Mesothelial cell of epicardium (in vitro differentiated cells): ENCODE measurements around the gene POU3F2. TPM values are rescaled to one million over a fixed set of nuclear protein-coding genes. Genes with fewer than 3 reads are reported as not detected.
A peak's percentile ranks its signal among the peaks of the same experiment; 100 is the strongest.

Source experiments
- DNase-seq, 2 experiments: peaks; one replicate each; pipeline ENCODE4 v3.0.0; 2021; ENCODE audit warnings: low spot score in 2 of 2; ENCODE audit not compliant: unreplicated experiment in 2 of 2
- H3K27ac Mint-ChIP-seq: 2 replicates; pipeline ENCODE4 v1.8.0; 2021; ENCODE audit warnings: mixed read lengths
- H3K27me3 Mint-ChIP-seq: 2 replicates; pipeline ENCODE4 v1.8.0; 2021; ENCODE audit warnings: low read depth, mixed read lengths
- H3K36me3 Mint-ChIP-seq: 2 replicates; pipeline ENCODE4 v1.8.0; 2021; ENCODE audit warnings: mixed read lengths
- H3K4me1 Mint-ChIP-seq: 2 replicates; pipeline ENCODE4 v1.8.0; 2021; ENCODE audit warnings: mixed read lengths
- H3K4me3 Mint-ChIP-seq: 2 replicates; pipeline ENCODE4 v1.8.0; 2021; ENCODE audit warnings: mild to moderate bottlenecking, moderate library complexity, mixed read lengths
- H3K9me3 Mint-ChIP-seq: 2 replicates; pipeline ENCODE4 v1.8.0; 2021; ENCODE audit warnings: mixed read lengths
- total RNA-seq: library from RNA; stranded (reverse); gene quantifications from 3 replicates; pipeline ENCODE4 v1.2.1, GENCODE V29; 2021
- TF ChIP-seq, protein P1 (sequence below): fragments of 200-600 bp; sonication (generic); IDR thresholded peaks from one replicate; pipeline ENCODE4 v1.5.0; 2021; ENCODE audit warnings: antibody characterized with exemption; ENCODE audit not compliant: unreplicated experiment

Gene POU3F2
- total RNA-seq, 1 donor from 2014 or later, result not detected

DNA sequence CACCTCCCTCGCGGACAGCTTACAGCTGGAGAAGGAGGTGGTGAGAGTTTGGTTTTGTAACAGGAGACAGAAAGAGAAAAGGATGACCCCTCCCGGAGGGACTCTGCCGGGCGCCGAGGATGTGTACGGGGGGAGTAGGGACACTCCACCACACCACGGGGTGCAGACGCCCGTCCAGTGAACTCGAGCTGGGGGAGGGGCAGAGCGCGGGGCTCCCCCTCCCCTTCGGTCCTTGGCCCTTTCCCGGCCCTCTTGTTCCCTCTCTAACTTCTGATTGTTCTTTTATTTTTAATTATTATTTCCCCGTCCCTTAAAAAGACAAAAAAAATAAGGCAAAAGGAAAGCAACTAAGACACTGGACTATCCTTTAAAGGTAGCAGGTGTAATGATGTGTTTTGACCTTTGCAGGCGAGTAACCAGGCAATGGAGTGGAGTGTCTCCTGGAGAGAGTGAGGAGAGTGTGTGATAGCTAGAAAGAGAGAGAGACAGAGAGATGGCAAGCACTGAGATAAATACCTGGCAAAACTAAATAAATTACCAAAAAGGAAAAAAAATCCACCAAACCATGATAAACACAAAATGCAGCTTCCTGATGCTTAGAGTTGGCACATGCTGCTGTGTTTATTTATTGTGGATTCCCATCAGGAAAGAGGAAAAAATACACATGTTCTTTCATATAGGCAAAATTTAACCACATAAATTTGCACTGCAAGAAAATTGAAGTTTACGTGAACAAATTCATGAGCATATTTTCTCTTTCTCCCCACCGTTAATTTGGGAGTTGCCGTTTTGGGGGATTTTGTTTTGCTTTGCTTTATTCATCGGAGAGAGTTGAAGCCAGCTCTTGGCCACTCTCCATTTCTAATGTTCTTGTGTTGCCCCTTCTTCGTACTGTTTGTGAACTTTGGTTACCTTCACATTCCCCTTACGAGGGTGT, 1.9 kb downstream of the POU3F2 start:
- Mint-ChIP-seq H3K27ac (no peak overlapping the region), H3K27me3 (peaks cover 97% of the 10 kb centered on the region)
- DNase-seq, result no peak

DNA sequence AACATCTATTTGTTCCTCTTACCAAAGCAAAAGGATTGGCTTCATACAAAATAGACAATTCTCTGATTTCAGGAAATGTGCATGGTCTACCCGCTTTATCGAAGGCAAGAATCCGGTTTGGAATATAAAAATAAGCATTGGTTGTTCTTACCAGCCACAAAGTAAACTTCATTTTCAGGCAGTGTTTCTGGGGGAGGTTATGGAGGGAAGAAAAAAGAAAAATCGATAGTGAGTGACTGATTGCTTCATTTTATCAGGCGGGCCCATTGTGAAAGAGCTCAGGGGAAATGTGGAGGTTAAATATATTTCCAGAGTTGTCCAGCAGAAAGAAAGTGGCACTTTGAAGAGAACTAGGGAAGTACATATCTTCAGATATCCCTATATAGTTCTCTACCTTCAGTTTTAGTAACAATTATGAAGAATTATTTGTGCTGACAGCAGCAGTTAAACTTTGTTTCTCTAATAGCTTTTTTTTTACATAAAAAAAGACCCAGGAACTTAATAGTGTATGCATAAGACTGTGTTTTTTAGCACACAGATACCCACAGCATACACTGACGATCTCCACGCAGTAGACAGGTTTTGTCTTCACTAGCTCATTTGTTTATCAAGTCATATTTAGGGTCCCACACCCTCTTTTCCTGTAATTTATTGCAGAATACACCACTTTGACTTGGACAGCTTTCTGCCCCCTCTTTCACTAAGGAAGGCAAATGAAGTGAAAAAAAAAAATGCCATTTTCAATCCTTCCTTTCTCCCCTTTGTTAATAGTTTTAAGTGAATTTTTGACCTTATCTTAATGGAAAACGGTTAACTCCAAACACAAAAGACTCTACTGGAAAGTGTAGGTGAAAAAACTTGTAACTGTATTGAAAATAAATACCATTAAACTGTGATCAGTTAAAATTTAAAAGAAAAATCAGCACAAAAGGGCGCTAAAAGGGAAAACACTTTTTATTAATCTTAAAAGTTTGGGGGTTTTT, 2.9 kb downstream of the POU3F2 start:
- DNase-seq, result no peak
- no peaks in the 10 kb centered on the region for H3K36me3 Mint-ChIP-seq
- H3K4me1 Mint-ChIP-seq, result peaks cover 26% of the 10 kb centered on the region

More for the DNA sequence above, 1.9 kb downstream of the POU3F2 start:
- Mint-ChIP-seq H3K4me1 (peaks cover 33% of the 10 kb centered on the region), H3K9me3 (no peaks in the 10 kb centered on the region), H3K4me3 (peak overlapping the region; percentile 7), H3K36me3 (no peaks in the 10 kb centered on the region)
- TF ChIP-seq, protein P1, sequence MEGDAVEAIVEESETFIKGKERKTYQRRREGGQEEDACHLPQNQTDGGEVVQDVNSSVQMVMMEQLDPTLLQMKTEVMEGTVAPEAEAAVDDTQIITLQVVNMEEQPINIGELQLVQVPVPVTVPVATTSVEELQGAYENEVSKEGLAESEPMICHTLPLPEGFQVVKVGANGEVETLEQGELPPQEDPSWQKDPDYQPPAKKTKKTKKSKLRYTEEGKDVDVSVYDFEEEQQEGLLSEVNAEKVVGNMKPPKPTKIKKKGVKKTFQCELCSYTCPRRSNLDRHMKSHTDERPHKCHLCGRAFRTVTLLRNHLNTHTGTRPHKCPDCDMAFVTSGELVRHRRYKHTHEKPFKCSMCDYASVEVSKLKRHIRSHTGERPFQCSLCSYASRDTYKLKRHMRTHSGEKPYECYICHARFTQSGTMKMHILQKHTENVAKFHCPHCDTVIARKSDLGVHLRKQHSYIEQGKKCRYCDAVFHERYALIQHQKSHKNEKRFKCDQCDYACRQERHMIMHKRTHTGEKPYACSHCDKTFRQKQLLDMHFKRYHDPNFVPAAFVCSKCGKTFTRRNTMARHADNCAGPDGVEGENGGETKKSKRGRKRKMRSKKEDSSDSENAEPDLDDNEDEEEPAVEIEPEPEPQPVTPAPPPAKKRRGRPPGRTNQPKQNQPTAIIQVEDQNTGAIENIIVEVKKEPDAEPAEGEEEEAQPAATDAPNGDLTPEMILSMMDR, result no peak

GRCh38 chr6:98838032-98838431, 3.7 kb downstream of the POU3F2 start:
- Mint-ChIP-seq H3K4me1 (peaks cover 20% of the 10 kb centered on the region), H3K36me3 (no peaks in the 10 kb centered on the region), H3K27me3 (peaks cover 97% of the 10 kb centered on the region), H3K4me3 (no peak overlapping the region), H3K27ac (no peak overlapping the region), H3K9me3 (no peaks in the 10 kb centered on the region)
- no peak for DNase-seq
- TF ChIP-seq, protein P1, result no peak

More for the DNA sequence above, 2.9 kb downstream of the POU3F2 start:
- Mint-ChIP-seq H3K27me3 (peaks cover 97% of the 10 kb centered on the region), H3K9me3 (no peaks in the 10 kb centered on the region), H3K4me3 (no peak overlapping the region), H3K27ac (no peak overlapping the region)
- TF ChIP-seq, protein P1, result no peak

DNA sequence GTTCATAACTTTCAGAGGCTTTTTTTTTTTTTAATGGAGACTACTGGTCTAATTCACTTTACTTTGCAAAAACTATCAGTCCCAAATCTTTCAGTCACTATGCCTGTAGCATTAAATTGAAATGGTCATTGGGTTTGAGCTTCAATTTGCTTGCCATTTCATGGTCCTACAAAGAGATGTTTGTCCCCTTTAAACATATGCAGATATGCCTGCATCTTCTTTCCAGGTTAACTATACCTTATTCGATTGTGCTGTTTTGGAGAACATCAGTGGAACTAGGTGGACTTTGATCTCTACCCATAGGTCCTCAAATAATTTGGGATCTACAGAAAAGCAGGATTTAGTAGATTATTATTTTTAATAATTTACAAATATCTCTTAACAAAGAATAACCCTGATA, 4.6 kb downstream of the POU3F2 start:
- TF ChIP-seq, protein P1, result no peak
- Mint-ChIP-seq H3K9me3 (no peaks in the 10 kb centered on the region), H3K4me3 (no peak overlapping the region), H3K27ac (no peak overlapping the region), H3K36me3 (no peaks in the 10 kb centered on the region), H3K27me3 (peaks cover 97% of the 10 kb centered on the region), H3K4me1 (peaks cover 14% of the 10 kb centered on the region)
- no peak for DNase-seq

- Mint-ChIP-seq H3K4me3 (no peak overlapping the region), H3K36me3 (no peaks in the 10 kb centered on the region), H3K27ac (no peak overlapping the region), H3K4me1 (peaks cover 15% of the 10 kb centered on the region), H3K27me3 (peaks cover 98% of the 10 kb centered on the region), H3K9me3 (no peaks in the 10 kb centered on the region)
- DNase-seq, result no peak
- TF ChIP-seq, protein P1, result no peak
Observed at GRCh38 chr6:98839781-98840361, 5.5 kb downstream of the POU3F2 start.
